Measurements from ENCODE around the gene GZMH. TPM values are rescaled to one million over a fixed set of nuclear protein-coding genes. Genes with fewer than 3 reads are reported as not detected.

Gene GZMH
- total and polyA plus RNA-seq, 2 of the 8 experiments (the other 6 are each of a cell fraction or from before 2014, with no cell fraction given) = not detected

DNA sequence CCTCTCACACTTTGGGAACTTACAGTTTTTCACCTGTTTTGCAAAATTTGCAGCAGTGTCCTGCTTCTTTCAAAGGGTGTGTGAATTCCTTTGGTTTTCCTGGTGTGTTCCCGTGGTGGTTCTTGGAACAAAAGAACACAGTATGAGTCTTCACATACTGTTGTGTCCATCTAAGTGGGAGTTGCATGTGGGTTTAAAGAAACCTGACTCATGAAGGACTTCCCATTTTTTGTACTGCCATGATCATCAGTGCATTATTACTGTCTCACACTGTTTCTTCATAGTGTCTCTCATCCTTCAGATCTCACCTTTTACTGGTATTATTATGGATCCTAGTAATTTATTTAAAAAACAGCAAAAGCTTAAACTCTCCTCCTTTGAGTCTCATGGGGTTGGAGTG, 3.8 kb upstream of the GZMH start (continued):
- TF ChIP-seq ZNF274 (IDR thresholded peaks at IDR 0.05; ENCODE audit: borderline replicate concordance, extremely low read depth, low read length) (no peak), BACH1 (IDR thresholded peaks at IDR 0.05; ENCODE audit: low read length) (no peak)
